Central memory CD8-positive, alpha-beta T cell (primary cell): ENCODE measurements around the gene FKBP8.
A peak's percentile ranks its signal among the peaks of the same experiment; 100 is the strongest.
"Not testable (repeated sequence)": the region's sequence is repeated elsewhere in the genome, so short reads cannot be mapped to it uniquely, and the experiment has no call there.

Experiments
- ATAC-seq: fragments of 150-1000 bp; cut with Tn5 transposase; replicated peaks from 2 replicates; pipeline ENCODE4 v1.10.0; 2022; ENCODE audit warnings: mild to moderate bottlenecking, moderate FRiP score, moderate number of reproducible peaks; ENCODE audit not compliant: poor library complexity, severe bottlenecking; ENCODE audit errors: extremely low read depth
- DNase-seq, 2 donors: peaks; one replicate each; pipeline ENCODE4 v3.0.0; 2021; ENCODE audit warnings: low spot score in 2 of 2
- H3K27ac Mint-ChIP-seq: one replicate; pipeline ENCODE4 v1.8.0; 2022; ENCODE audit warnings: low read depth, mild to moderate bottlenecking, moderate library complexity, mixed read lengths
- H3K27me3 Mint-ChIP-seq: one replicate; pipeline ENCODE4 v1.8.0; 2022; ENCODE audit warnings: mixed read lengths
- H3K36me3 Mint-ChIP-seq: one replicate; pipeline ENCODE4 v1.8.0; 2022; ENCODE audit warnings: mild to moderate bottlenecking, moderate library complexity, mixed read lengths; ENCODE audit not compliant: insufficient read depth
- H3K4me1 Mint-ChIP-seq: one replicate; pipeline ENCODE4 v1.8.0; 2022; ENCODE audit warnings: mixed read lengths
- H3K4me3 Mint-ChIP-seq: one replicate; pipeline ENCODE4 v1.8.0; 2022; ENCODE audit warnings: mild to moderate bottlenecking, moderate library complexity, mixed read lengths
- H3K9me3 Mint-ChIP-seq: one replicate; pipeline ENCODE4 v1.8.0; 2022; ENCODE audit warnings: mixed read lengths

The FKBP8 gene

DNA sequence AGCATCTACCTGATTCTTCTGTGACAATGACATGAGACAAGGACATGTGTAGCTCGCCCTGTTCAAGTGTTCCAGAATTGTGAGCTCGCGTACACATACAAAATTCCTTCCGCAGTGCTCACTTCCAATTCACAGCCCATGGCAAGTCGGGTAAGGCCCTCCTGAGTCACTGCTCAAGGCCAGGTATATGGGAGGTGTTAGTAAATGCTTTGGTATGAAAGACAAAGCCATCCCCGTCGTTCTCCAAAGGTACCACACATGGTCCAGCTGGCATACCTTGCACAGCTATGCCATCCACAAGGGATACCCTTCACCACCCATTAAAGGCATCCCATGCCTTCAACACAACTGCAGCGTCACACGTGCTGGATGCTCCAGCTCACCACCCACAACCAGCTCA lies 17.1 kb downstream of the FKBP8 start:
- Mint-ChIP-seq H3K4me1 (peaks cover 9% of the 10 kb centered on the region), H3K9me3 (no peaks in the 10 kb centered on the region), H3K27ac (no peak overlapping the region), H3K27me3 (no peaks in the 10 kb centered on the region), H3K4me3 (no peak overlapping the region), H3K36me3 (peaks cover 8% of the 10 kb centered on the region)
- DNase-seq: no peak
- no peak for ATAC-seq

GRCh38 chr19:18523841-18524240 lies 19.5 kb downstream of the FKBP8 start:
- DNase-seq (no peak), ATAC-seq (no peak)
- H3K27ac Mint-ChIP-seq: peak overlapping the region; percentile 74
- peaks cover 16% of the 10 kb centered on the region for H3K36me3 Mint-ChIP-seq
- H3K4me3 Mint-ChIP-seq: peak overlapping the region; percentile 31
- H3K9me3 Mint-ChIP-seq: no peaks in the 10 kb centered on the region
- peaks cover 25% of the 10 kb centered on the region for H3K4me1 Mint-ChIP-seq
- no peaks in the 10 kb centered on the region for H3K27me3 Mint-ChIP-seq

- not testable (repeated sequence) for H3K27me3 Mint-ChIP-seq, ATAC-seq, DNase-seq, H3K9me3 Mint-ChIP-seq
- H3K27ac Mint-ChIP-seq: peak overlapping the region; percentile 93
- peaks cover 16% of the 10 kb centered on the region for H3K36me3 Mint-ChIP-seq
- peaks cover 29% of the 10 kb centered on the region for H3K4me1 Mint-ChIP-seq
- H3K4me3 Mint-ChIP-seq: peak overlapping the region; percentile 96
Measured at GRCh38 chr19:18522862-18523440, 20.4 kb downstream of the FKBP8 start.

DNA sequence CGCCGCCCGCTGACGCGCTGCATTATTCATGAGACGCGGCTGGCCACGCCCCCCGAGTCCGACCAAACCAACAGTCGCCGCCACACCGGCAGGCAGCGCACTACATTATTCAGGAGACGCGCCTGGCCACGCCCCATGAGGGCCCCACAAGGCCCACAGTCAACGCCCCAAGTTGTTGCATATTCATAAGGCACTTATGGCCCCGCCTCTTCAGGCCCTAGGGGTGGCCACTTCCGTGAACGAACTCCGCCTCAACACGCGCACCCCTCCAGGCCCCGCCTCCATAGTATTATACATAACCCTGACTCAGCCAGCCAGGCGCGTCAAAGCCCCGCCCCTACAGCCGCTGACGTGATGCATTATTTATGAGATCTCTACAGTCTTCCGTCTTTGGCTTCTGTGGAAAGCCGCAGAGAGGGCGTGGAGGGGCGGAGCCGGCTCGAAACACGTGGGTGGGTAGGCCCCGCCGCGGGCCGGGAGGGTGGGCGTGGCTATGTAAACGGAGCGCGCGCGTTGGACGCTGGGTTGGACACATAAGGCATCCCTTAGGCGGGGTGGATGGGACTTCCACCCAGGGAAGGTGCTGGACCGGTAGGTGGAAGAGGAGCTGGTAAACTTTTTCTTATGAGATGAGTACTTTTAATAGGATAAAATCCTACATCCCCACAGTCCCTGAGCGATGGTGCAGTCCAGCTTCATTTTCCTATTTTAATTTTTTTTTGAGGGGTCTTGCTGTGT lies 21.1 kb downstream of the FKBP8 start:
- Mint-ChIP-seq H3K36me3 (peaks cover 16% of the 10 kb centered on the region), H3K9me3 (no peaks in the 10 kb centered on the region), H3K4me1 (peaks cover 34% of the 10 kb centered on the region), H3K4me3 (peak overlapping the region; percentile 96), H3K27ac (peak overlapping the region; percentile 93), H3K27me3 (no peaks in the 10 kb centered on the region)
- DNase-seq (peak; percentile 99 to 100), ATAC-seq (peak; percentile 86)

DNA sequence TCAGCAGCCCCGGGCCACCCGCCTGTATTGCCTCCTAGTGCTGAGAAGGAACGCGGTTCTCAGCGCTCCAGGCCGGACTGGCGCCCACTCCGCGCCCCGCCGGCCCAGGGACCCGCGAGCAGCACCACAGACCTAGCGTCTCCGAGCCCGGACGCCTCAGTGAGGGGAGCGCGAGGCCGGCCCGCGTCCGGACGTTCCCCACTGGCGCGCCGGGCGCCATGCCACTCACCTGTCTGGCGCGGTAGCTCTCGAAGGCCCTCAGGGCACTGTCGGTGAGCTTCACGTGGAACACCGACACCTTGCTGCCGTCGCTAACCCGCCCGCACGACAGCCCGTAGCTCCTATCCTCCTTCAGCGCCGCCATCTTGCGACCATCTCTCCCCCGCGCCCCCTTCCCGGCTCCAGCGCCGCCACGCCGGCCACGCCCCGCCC lies 21.7 kb downstream of the FKBP8 start, which contains the start of gene ELL:
Gene ELL (minus strand): TSS at position 379 of the 432 bp plus-strand sequence. CDS start 15 bp downstream, at position 364.
- peak within 1 kb of the TSS; percentile 93 for H3K27ac Mint-ChIP-seq
- DNase-seq (no peak), ATAC-seq (peak; percentile 1)
- peaks cover 16% of the 10 kb centered on the region for H3K36me3 Mint-ChIP-seq
- peak within 1 kb of the TSS; percentile 96 for H3K4me3 Mint-ChIP-seq
- no peaks in the 10 kb centered on the region for H3K27me3 Mint-ChIP-seq
- no peaks in the 10 kb centered on the region for H3K9me3 Mint-ChIP-seq
- peaks cover 39% of the 10 kb centered on the region for H3K4me1 Mint-ChIP-seq

DNA sequence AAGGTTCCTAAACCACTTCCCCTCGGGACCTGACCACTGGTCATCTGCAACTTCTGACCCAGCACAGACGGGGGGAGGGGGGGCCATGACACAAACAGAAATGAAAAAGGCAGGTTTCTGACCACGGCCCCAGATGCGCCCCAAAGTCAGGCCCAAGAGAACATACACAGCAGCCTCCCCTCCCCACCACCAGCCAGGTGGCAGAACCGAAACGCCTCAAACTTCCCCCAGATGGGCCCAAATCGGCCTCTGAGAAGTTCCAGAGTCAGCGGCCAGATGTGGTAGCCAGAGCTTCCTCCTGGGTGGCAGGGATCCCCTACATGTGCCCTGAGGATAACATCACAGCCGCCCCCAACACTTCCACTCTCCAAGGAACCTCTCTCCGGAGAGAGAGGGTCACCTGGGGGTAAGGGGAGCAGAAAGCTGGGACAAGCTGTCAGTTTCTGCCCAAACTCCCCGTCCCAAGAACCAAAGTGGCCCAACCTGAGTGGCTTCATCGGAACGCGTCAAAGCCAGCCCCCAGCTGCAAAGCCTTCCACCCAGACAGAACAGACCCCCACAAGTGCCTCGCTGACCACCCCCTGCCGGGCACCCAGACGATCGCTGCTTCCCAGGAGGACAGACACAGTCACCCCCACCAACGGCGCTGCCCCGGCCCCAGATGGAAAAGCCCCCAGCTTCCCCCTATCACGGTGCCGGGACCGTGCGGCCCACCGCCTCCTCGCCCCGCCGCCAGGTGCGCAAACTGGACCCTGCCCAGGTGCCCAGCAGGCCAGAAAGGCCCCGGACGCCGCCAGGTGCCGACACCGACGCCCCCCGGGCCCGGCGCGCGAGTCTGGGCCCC lies 22.3 kb downstream of the FKBP8 start:
- H3K4me3 Mint-ChIP-seq: peak overlapping the region; percentile 96
- DNase-seq: peak in 1 of 2 donors; percentile 18
- ATAC-seq: no peak

GRCh38 chr19:18519962-18520847 lies 23.2 kb downstream of the FKBP8 start:
- ATAC-seq (no peak), DNase-seq (peak in 1 of 2 donors; percentile 38)
- peak overlapping the region; percentile 96 for H3K4me3 Mint-ChIP-seq
- no peaks in the 10 kb centered on the region for H3K27me3 Mint-ChIP-seq
- peak overlapping the region; percentile 93 for H3K27ac Mint-ChIP-seq
- peaks cover 54% of the 10 kb centered on the region for H3K4me1 Mint-ChIP-seq
- H3K9me3 Mint-ChIP-seq: no peaks in the 10 kb centered on the region
- peaks cover 16% of the 10 kb centered on the region for H3K36me3 Mint-ChIP-seq

More for the DNA sequence above, 22.3 kb downstream of the FKBP8 start:
- Mint-ChIP-seq H3K36me3 (peaks cover 16% of the 10 kb centered on the region), H3K4me1 (peaks cover 45% of the 10 kb centered on the region), H3K27ac (peak overlapping the region; percentile 93), H3K9me3 (no peaks in the 10 kb centered on the region), H3K27me3 (no peaks in the 10 kb centered on the region)

- H3K4me3 Mint-ChIP-seq: no peak overlapping the region
- H3K27ac Mint-ChIP-seq: no peak overlapping the region
- peaks cover 16% of the 10 kb centered on the region for H3K36me3 Mint-ChIP-seq
- ATAC-seq: no peak
- H3K27me3 Mint-ChIP-seq: no peaks in the 10 kb centered on the region
- DNase-seq: no peak
- H3K9me3 Mint-ChIP-seq: no peaks in the 10 kb centered on the region
- H3K4me1 Mint-ChIP-seq: peaks cover 61% of the 10 kb centered on the region
Measured at GRCh38 chr19:18518639-18519038, 24.7 kb downstream of the FKBP8 start.

DNA sequence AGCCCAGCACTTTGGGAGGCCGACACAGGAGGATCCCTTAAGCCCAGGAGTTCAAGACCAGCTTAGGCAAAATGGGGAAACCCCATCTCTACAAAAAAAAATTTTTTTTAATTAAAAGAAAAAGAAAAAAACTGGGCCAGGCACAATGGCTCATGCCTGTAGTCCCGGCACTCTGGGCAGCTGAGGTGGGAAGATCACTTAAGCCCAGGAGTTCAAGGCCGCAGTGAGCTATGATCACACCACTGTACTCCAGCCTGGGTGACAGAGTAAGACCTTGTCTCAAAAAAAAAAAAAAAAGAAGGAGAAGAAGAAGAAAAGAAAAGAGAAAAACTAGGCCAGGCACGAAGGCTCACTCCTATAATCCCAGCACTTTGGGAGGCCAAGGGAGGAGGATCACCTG lies 25.8 kb downstream of the FKBP8 start:
- DNase-seq (no peak), ATAC-seq (no peak)
- H3K36me3 Mint-ChIP-seq: peaks cover 18% of the 10 kb centered on the region
- no peaks in the 10 kb centered on the region for H3K9me3 Mint-ChIP-seq
- no peaks in the 10 kb centered on the region for H3K27me3 Mint-ChIP-seq
- H3K4me1 Mint-ChIP-seq: peaks cover 68% of the 10 kb centered on the region
- peak overlapping the region; percentile 41 for H3K27ac Mint-ChIP-seq
- H3K4me3 Mint-ChIP-seq: no peak overlapping the region

- H3K27ac Mint-ChIP-seq: peak overlapping the region; percentile 58
- no peak for ATAC-seq
- H3K4me1 Mint-ChIP-seq: peaks cover 62% of the 10 kb centered on the region
- no peaks in the 10 kb centered on the region for H3K9me3 Mint-ChIP-seq
- H3K27me3 Mint-ChIP-seq: no peaks in the 10 kb centered on the region
- peak overlapping the region; percentile 18 for H3K4me3 Mint-ChIP-seq
- peaks cover 7% of the 10 kb centered on the region for H3K36me3 Mint-ChIP-seq
- DNase-seq: no peak
Measured at GRCh38 chr19:18515959-18516358, 27.4 kb downstream of the FKBP8 start.

- ATAC-seq (peak; percentile 63), DNase-seq (no peak)
- H3K36me3 Mint-ChIP-seq: peaks cover 3% of the 10 kb centered on the region
- H3K27me3 Mint-ChIP-seq: no peaks in the 10 kb centered on the region
- H3K27ac Mint-ChIP-seq: peak overlapping the region; percentile 58
- no peaks in the 10 kb centered on the region for H3K9me3 Mint-ChIP-seq
- H3K4me3 Mint-ChIP-seq: peak overlapping the region; percentile 18
- H3K4me1 Mint-ChIP-seq: peaks cover 57% of the 10 kb centered on the region
Measured at GRCh38 chr19:18514800-18515682, 28.3 kb downstream of the FKBP8 start.
